GM12878 (cell line): Measurements from ENCODE around the gene HACD4. TPM values are rescaled to one million over a fixed set of nuclear protein-coding genes. Genes with fewer than 3 reads are reported as not detected.

Source experiments
- ATAC-seq: fragments of 200-7000 bp; cut with Tn5 transposase; 3 replicates; pipeline ENCODE4 v1.9.1; 2020; ENCODE audit warnings: mild to moderate bottlenecking, moderate library complexity
- BruUV-seq: library from RNA; stranded (reverse); fragments of 400-500 nt; replicated peaks from 2 replicates; lab custom pipeline; 2021; lab: Mats Ljungman, UMichigan
- CTCF ChIA-PET: fragments of 300-600 bp; sonication (Branson Sonifier 250); formaldehyde crosslinking; extraction: SDS; loops from one replicate; lab custom pipeline; 2021; ENCODE audit warnings: inconsistent platforms; lab: Yijun Ruan, JAX
- POLR2A ChIA-PET: fragments of 350-600 bp; formaldehyde crosslinking; extraction: SDS; loops from one replicate; lab custom pipeline; 2021; ENCODE audit warnings: inconsistent platforms; lab: Charles Lee
- RAD21 ChIA-PET: fragments of 300-600 bp; sonication (Branson Sonifier 250); formaldehyde crosslinking; loops from one replicate; lab custom pipeline; 2023; ENCODE audit warnings: antibody characterized with exemption; ENCODE audit not compliant: unreplicated experiment; lab: Charles Lee
- SMC1A ChIA-PET: fragments of 300-600 bp; sonication (Branson Sonifier 250); formaldehyde crosslinking; loops from one replicate; lab custom pipeline; 2023; ENCODE audit not compliant: unreplicated experiment, uncharacterized antibody; lab: Charles Lee
- DNase-seq: peaks from one replicate; pipeline ENCODE4 v3.0.0-alpha.2; 2011; ENCODE audit warnings: low read depth, low spot score
- FAIRE-seq: peaks from 3 replicates; lab custom pipeline; 2011; peaks lifted over from hg19 to GRCh38; lab: Jason Lieb, UNC
- H2AFZ ChIP-seq: 2 replicates; pipeline ENCODE4 v1.6.0; 2011; ENCODE audit warnings: low read depth, low read length, control low read depth; ENCODE audit not compliant: control insufficient read depth
- H3K27ac ChIP-seq: 2 replicates; pipeline ENCODE4 v1.5.1; 2011; ENCODE audit warnings: control low read depth; ENCODE audit not compliant: control insufficient read depth, insufficient read depth
- H3K27me3 ChIP-seq, 2 experiments: replicated peaks in 1 of 2; 2 replicates each; pipeline versions ENCODE4 v1.6.0 to v1.6.1; 2011; ENCODE audit warnings: low read length in 1 of 2; ENCODE audit not compliant: control insufficient read depth in 2 of 2, insufficient read depth in 2 of 2
- H3K36me3 ChIP-seq, 2 experiments: 2 replicates each; pipeline ENCODE4 v1.5.1; 2011; ENCODE audit warnings: low read length in 1 of 2; ENCODE audit not compliant: control insufficient read depth in 2 of 2, insufficient read depth in 2 of 2
- H3K4me1 ChIP-seq: 2 replicates; pipeline ENCODE4 v1.6.1; 2011; ENCODE audit warnings: mild to moderate bottlenecking, low read length, moderate library complexity, mixed read lengths; ENCODE audit not compliant: control insufficient read depth, insufficient read depth
- H3K4me2 ChIP-seq: 2 replicates; pipeline ENCODE4 v1.6.0; 2011; ENCODE audit warnings: control low read depth; ENCODE audit not compliant: control insufficient read depth, insufficient read depth
- H3K4me3 ChIP-seq: fragments of 200-600 bp; sonication (generic); 2 replicates; pipeline ENCODE4 v1.5.1; 2016
- H3K79me2 ChIP-seq: 2 replicates; pipeline ENCODE4 v1.6.0; 2011; ENCODE audit warnings: low read length; ENCODE audit not compliant: control insufficient read depth, insufficient read depth
- H3K9ac ChIP-seq: 2 replicates; pipeline ENCODE4 v1.8.0; 2011; ENCODE audit warnings: low read length, control low read depth, mixed read lengths; ENCODE audit not compliant: control insufficient read depth, insufficient read depth
- H3K9me3 ChIP-seq: replicated peaks from 3 replicates; pipeline ENCODE4 v1.5.1; 2011; ENCODE audit warnings: mild to moderate bottlenecking, low read length; ENCODE audit not compliant: control insufficient read depth, insufficient read depth
- H4K20me1 ChIP-seq: 2 replicates; pipeline ENCODE4 v1.6.0; 2011; ENCODE audit not compliant: control insufficient read depth, insufficient read depth
- ATF7 ChIP-seq: fragments of 450-650 bp; IDR thresholded peaks from 2 replicates; pipeline ENCODE4 v1.6.1; 2016; ENCODE audit warnings: low read depth, mild to moderate bottlenecking
- EED ChIP-seq: sonication (generic); IDR thresholded peaks from 2 replicates; pipeline ENCODE4 v1.6.1; 2016; ENCODE audit warnings: antibody characterized with exemption, low read depth
- ETV6 ChIP-seq, 2 experiments: fragments of 450-650 bp in 1 of 2; IDR thresholded peaks in 1 of 2; conservative IDR thresholded peaks in 1 of 2; 2 replicates each; pipeline ENCODE4 v1.6.1; 2014; ENCODE audit warnings: antibody characterized with exemption in 1 of 2, borderline replicate concordance in 1 of 2, low read depth in 1 of 2, mild to moderate bottlenecking in 1 of 2, moderate library complexity in 1 of 2
- FOXM1 ChIP-seq: IDR thresholded peaks from 2 replicates; pipeline ENCODE4 v1.6.1; 2012; ENCODE audit warnings: low read depth, mild to moderate bottlenecking, inconsistent platforms, low read length, moderate library complexity
- JUND ChIP-seq: IDR thresholded peaks from 2 replicates; pipeline ENCODE4 v1.6.1; 2012; ENCODE audit warnings: low read depth, mild to moderate bottlenecking, low read length, improper control_type of control experiment, moderate library complexity
- PML ChIP-seq: IDR thresholded peaks from 2 replicates; pipeline ENCODE4 v1.6.1; 2012; ENCODE audit warnings: low read length, inconsistent platforms
- POLR2AphosphoS2 ChIP-seq: IDR thresholded peaks from 2 replicates; pipeline ENCODE4 v1.6.1; 2011; ENCODE audit warnings: low read depth, mild to moderate bottlenecking, low read length, improper control_type of control experiment, moderate library complexity
- RAD51 ChIP-seq: fragments of 450-650 bp; IDR thresholded peaks from 2 replicates; pipeline ENCODE4 v1.6.1; 2016; ENCODE audit warnings: moderate library complexity, mild to moderate bottlenecking, inconsistent platforms
- RB1 ChIP-seq: fragments of 450-650 bp; formaldehyde crosslinking; IDR thresholded peaks from 2 replicates; pipeline ENCODE4 v1.6.1; 2017; ENCODE audit warnings: mild to moderate bottlenecking, borderline replicate concordance
- RELA ChIP-seq: fragments of 450-650 bp; IDR thresholded peaks from 2 replicates; pipeline ENCODE4 v1.8.0; 2014; ENCODE audit warnings: borderline replicate concordance; ENCODE audit not compliant: partially characterized antibody
- WGBS: methylation state at CpG from one replicate; pipeline ENCODE4 v1.1.6; 2016; ENCODE audit warnings: low lambda C conversion rate; ENCODE audit not compliant: insufficient replicate concordance, insufficient coverage; ENCODE audit errors: missing lambda C conversion rate; 5-methylcytosine and 5-hydroxymethylcytosine counted together
- in situ Hi-C: fragments of 300-500 bp; cut with MboI; formaldehyde crosslinking; loops from 9 replicates; pipeline ENCODE4 v1.14.3; 2018; ENCODE audit warnings: mixed read lengths
- intact Hi-C: fragments of 100-400 bp; cut with micrococcal nuclease; formaldehyde crosslinking; loops from one replicate; pipeline ENCODE4 v1.14.2; 2022; ENCODE audit not compliant: unreplicated experiment
- polyA plus RNA-seq, 11 experiments: library from polyadenylated mRNA; depleted of rRNA in 4 of 11; unstranded in 6 of 11; stranded (reverse) in 5 of 11; fragments of >200 nt; fragmentation: Nextera tagmentation in 4 of 11; fragmentation: Illumina TruSeq in 1 of 11; extraction: Ambion mirVana in 4 of 11; extraction: Trizol in 1 of 11; gene quantifications; 1 replicate in 1 of 11; 2 replicates in 10 of 11; pipeline versions ENCODE4 v1.2.1 to v1.2.3, GENCODE V29; 2011 to 2016; ENCODE audit warnings: inconsistent platforms in 2 of 11, missing spikeins in 2 of 11, low read depth in 1 of 11
- total RNA-seq, 4 experiments: library from RNA; depleted of rRNA in 3 of 4; stranded (reverse); fragments of >200 nt in 3 of 4; fragmentation: Illumina TruSeq in 1 of 4; extraction: Trizol in 1 of 4; gene quantifications; 2 replicates each; pipeline versions ENCODE4 v1.2.1 to v1.2.3, GENCODE V29; 2013 to 2021
- TF ChIP-seq, protein P1 (sequence below): fragments of 450-650 bp; IDR thresholded peaks from 2 replicates; pipeline ENCODE4 v1.6.1; 2017; ENCODE audit warnings: mild to moderate bottlenecking, moderate library complexity

The HACD4 gene
- total and polyA plus RNA-seq, 10 of the 15 experiments (the other 5 are each of a cell fraction or from before 2014, with no cell fraction given), result 3.2 to 7.6 (median 5.7) TPM

DNA sequence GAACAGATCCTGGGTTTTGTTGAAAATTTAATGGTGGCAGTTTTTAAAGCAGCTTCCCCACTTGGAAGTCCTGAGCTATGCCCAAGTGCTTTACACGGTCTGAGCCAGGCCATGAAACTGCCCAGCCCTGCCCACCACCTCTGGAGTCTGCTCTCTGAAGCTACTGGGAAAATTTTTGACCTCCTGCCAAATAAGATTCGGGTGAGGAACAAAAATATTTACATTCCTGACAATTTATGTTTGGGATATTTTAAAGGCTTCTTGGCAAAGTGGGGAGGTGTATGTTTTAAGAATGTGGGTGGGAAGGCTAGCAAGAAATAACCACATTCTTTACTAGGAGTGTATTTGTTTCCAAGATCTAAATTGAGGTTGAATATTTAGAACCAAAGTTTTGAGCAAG lies 50.0 kb downstream of the HACD4 start:
- Histone ChIP-seq H3K79me2 (no peaks in the 10 kb centered on the region), H3K36me3 (peaks cover 2 to 16% of the 10 kb centered on the region in 2 experiments), H4K20me1 (no peaks in the 10 kb centered on the region), H3K4me3 (no peak overlapping the region), H3K4me1 (peaks cover 10% of the 10 kb centered on the region), H2AFZ (peak overlapping the region; percentile 31), H3K4me2 (peak overlapping the region; percentile 56; the same call in 1 of the 2 replicates), H3K27ac (peak overlapping the region; percentile 83), H3K9me3 (no peaks in the 10 kb centered on the region), H3K27me3 (no peaks in the 10 kb centered on the region), H3K9ac (no peak overlapping the region)
- intact Hi-C loops, result no loop called here
- RAD21 ChIA-PET, result interaction anchor here (1.2 to 1.9 kb wide), 4 partner anchors 15 to 129 kb away, joined by 3 to 14 read pairs (median 5); no protein-coding TSS in a partner anchor
- POLR2A ChIA-PET, result interaction anchor here (0.5 to 1.9 kb wide), 2 partner anchors 12 to 366 kb away, joined by 4 to 5 read pairs; no protein-coding TSS in a partner anchor
- BruUV-seq, result no TSS peak
- DNase-seq (no peak), FAIRE-seq (no peak), ATAC-seq (peak; percentile 30)
- SMC1A ChIA-PET, result interaction anchor here (0.7 to 3.9 kb wide), 12 partner anchors 8 to 364 kb away, joined by 3 to 17 read pairs (median 6); partner anchors contain the start of gene HACD4
- 55% methylated on average over 2 of the region's 2 CpGs for WGBS
- no peak for TF ChIP-seq RAD51
- TF ChIP-seq PML, result 0 out of 2 replicates have a peak, but pooled peaks have one; percentile 30
- in situ Hi-C loops, result no loop called here
- CTCF ChIA-PET, result interaction anchor here (0.7 to 3.0 kb wide), 3 partner anchors 30 to 83 kb away, joined by 3 to 11 read pairs (median 3); no protein-coding TSS in a partner anchor

DNA sequence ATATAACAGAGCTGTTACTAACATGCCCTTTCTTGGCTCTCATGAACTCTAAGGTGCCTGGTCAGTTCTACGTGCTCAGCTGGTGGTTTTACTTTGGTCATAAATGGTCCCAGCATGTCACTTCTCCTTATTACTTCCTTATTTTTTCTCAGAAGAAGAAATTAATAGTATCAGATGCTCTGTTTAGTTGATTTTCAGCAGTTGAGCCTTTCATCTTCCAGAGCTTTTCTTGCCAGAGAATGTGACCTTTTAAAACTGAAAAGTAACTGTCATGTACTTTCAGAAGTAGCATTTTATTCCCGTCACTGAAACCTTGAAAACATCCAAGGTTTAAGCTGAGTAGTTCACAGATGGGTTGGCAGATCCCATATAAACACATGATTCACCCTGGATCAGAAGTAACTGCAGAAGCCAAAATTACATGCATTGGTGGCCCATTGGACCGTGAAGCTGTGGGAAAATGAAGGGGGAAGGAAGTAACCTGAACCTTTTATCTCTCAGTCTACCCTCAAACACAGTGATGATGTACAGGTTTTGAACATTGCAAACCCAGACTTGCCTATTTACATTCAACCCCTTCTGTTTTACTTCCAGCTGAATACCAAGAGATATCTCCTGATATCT lies 50.5 kb downstream of the HACD4 start:
- in situ Hi-C loops, result no loop called here
- no peak for TF ChIP-seq FOXM1
- TF ChIP-seq POLR2AphosphoS2, result no peak
- 0 out of 2 replicates have a peak, but pooled peaks have one; percentile 55 for TF ChIP-seq EED
- TF ChIP-seq RB1, result no peak
- TF ChIP-seq ATF7, result 0 out of 2 replicates have a peak, but pooled peaks have one; percentile 18
- no peak for TF ChIP-seq JUND
- no peak for TF ChIP-seq RELA
- TF ChIP-seq ETV6 (conservative IDR thresholded peaks at IDR 0.05 in 1 of 2, IDR thresholded peaks at IDR 0.05 in 1 of 2; ENCODE audit: borderline replicate concordance in 1 of 2, low read depth in 1 of 2), result 0 out of 4 replicates have a peak, but pooled peaks of 1 of the 2 experiments have one; percentile 40
- TF ChIP-seq, protein P1, sequence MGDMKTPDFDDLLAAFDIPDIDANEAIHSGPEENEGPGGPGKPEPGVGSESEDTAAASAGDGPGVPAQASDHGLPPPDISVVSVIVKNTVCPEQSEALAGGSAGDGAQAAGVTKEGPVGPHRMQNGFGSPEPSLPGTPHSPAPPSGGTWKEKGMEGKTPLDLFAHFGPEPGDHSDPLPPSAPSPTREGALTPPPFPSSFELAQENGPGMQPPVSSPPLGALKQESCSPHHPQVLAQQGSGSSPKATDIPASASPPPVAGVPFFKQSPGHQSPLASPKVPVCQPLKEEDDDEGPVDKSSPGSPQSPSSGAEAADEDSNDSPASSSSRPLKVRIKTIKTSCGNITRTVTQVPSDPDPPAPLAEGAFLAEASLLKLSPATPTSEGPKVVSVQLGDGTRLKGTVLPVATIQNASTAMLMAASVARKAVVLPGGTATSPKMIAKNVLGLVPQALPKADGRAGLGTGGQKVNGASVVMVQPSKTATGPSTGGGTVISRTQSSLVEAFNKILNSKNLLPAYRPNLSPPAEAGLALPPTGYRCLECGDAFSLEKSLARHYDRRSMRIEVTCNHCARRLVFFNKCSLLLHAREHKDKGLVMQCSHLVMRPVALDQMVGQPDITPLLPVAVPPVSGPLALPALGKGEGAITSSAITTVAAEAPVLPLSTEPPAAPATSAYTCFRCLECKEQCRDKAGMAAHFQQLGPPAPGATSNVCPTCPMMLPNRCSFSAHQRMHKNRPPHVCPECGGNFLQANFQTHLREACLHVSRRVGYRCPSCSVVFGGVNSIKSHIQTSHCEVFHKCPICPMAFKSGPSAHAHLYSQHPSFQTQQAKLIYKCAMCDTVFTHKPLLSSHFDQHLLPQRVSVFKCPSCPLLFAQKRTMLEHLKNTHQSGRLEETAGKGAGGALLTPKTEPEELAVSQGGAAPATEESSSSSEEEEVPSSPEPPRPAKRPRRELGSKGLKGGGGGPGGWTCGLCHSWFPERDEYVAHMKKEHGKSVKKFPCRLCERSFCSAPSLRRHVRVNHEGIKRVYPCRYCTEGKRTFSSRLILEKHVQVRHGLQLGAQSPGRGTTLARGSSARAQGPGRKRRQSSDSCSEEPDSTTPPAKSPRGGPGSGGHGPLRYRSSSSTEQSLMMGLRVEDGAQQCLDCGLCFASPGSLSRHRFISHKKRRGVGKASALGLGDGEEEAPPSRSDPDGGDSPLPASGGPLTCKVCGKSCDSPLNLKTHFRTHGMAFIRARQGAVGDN, result no peak

More for the DNA sequence above, 50.5 kb downstream of the HACD4 start:
- 14% methylated on average over 3 of the region's 3 CpGs for WGBS
- SMC1A ChIA-PET, result interaction anchor here (0.7 to 3.9 kb wide), 15 partner anchors 8 to 364 kb away, joined by 3 to 17 read pairs (median 5); partner anchors contain the start of gene HACD4
- Histone ChIP-seq H3K27ac (peak overlapping the region; percentile 83), H2AFZ (peak overlapping the region; percentile 31), H3K36me3 (peaks cover 2 to 16% of the 10 kb centered on the region in 2 experiments; a peak in 3 of 4 replicates), H3K9ac (no peak overlapping the region), H3K4me2 (peak overlapping the region; percentile 56; the same call in 1 of the 2 replicates), H3K4me1 (peaks cover 10% of the 10 kb centered on the region), H3K4me3 (no peak overlapping the region), H3K27me3 (no peaks in the 10 kb centered on the region), H3K9me3 (no peaks in the 10 kb centered on the region), H4K20me1 (no peaks in the 10 kb centered on the region), H3K79me2 (no peaks in the 10 kb centered on the region)
- POLR2A ChIA-PET, result interaction anchor here (0.5 to 1.9 kb wide), 3 partner anchors 13 to 366 kb away, joined by 3 to 5 read pairs (median 4); no protein-coding TSS in a partner anchor
- FAIRE-seq, result peak; percentile 84
- peak; percentile 33 for DNase-seq
- intact Hi-C loops, result no loop called here
- BruUV-seq, result no TSS peak
- RAD21 ChIA-PET, result interaction anchor here (1.2 to 1.9 kb wide), 4 partner anchors 15 to 130 kb away, joined by 3 to 14 read pairs (median 5); no protein-coding TSS in a partner anchor
- peak; percentile 93 for ATAC-seq
- CTCF ChIA-PET, result interaction anchor here (0.7 to 3.0 kb wide), 3 partner anchors 30 to 82 kb away, joined by 3 to 11 read pairs (median 3); no protein-coding TSS in a partner anchor
